ENCODE data around the gene APBA3.

Gene APBA3

GRCh38 chr19:3720349-3720917 lies 41.1 kb downstream of the APBA3 start:
- no peak for DNase-seq (ENCODE audit: low read depth in 2 of 2)

- no peak for DNase-seq (ENCODE audit: low read depth in 2 of 2)
Measured at GRCh38 chr19:3719868-3720267, 41.6 kb downstream of the APBA3 start.

GRCh38 chr19:3716147-3716668 lies 45.3 kb downstream of the APBA3 start:
- no peak for DNase-seq (ENCODE audit: low read depth in 2 of 2)

GRCh38 chr19:3712663-3713611 lies 48.6 kb downstream of the APBA3 start:
- no peak for DNase-seq (ENCODE audit: low read depth in 2 of 2)

GRCh38 chr19:3710265-3710812 lies 51.2 kb downstream of the APBA3 start:
- no peak for DNase-seq (ENCODE audit: low read depth in 2 of 2)

GRCh38 chr19:3708207-3708931 lies 53.1 kb downstream of the APBA3 start, which contains the start of gene TJP3:
Gene TJP3 (plus strand): TSS chr19:3708384. CDS start chr19:3728433, 20,049 bp downstream.
- no peak for DNase-seq (ENCODE audit: low read depth in 2 of 2)

GRCh38 chr19:3707868-3708206 lies 53.7 kb downstream of the APBA3 start:
- no peak for DNase-seq (ENCODE audit: low read depth in 2 of 2)

GRCh38 chr19:3701200-3701599 lies 60.3 kb downstream of the APBA3 start:
- no peak for DNase-seq (ENCODE audit: low read depth in 2 of 2)
